ENCODE data around the gene GREB1.

- no peak for TF ChIP-seq CTCF (IDR thresholded peaks at IDR 0.05)
- TF ChIP-seq POLR2A (IDR thresholded peaks at IDR 0.05), result no peak
- no peak for TF ChIP-seq POLR2AphosphoS5 (IDR thresholded peaks at IDR 0.05)
- no peak for TF ChIP-seq EP300 (IDR thresholded peaks at IDR 0.05)
Measured at GRCh38 chr2:11491348-11491933, 42.4 kb upstream of the GREB1 start.

Data from upper lobe of left lung (tissue), 4 donors.